ENCODE results near the gene QRFP.

DNA sequence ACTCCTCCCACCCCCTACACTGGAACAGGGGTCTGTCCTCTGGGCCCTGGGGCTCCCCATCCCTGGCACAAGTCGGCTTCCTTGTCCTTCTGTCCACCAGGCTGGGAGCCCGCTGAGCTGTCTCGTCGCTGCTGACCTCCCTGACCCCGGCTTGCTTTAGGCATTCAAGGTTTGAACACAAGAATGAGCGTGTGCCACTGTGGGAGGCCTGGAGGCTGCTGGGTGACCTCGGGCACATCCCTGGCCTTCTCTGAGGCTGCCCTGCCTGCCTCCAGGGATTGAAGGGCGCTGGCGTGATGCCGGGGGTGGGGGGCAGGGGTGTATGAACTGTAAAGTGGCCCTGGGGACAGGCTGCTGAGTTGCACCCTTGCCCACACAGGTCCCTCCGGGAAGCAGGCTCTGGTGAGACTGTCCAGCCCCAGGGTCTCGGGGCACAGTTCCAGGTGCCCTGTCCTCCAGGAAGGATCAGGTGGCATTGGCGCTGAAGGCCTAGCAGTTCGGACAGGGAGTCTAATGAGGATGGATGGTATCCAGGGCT is 24.2 kb upstream of the QRFP start:
- TF ChIP-seq CTCF (IDR thresholded peaks at IDR 0.05; ENCODE audit: low read depth, low read length) = no peak
- no peak for TF ChIP-seq EZH2phosphoT487 (IDR thresholded peaks at IDR 0.05; ENCODE audit: low read depth)
